H1 (cell line): ENCODE results near the gene PRDM1.

Experiments
- ASH2L ChIP-seq: fragments of 200-600, 300-600 bp; sonication (generic); IDR thresholded peaks from one replicate; pipeline ENCODE4 v1.7.1; 2017; ENCODE audit warnings: low read length
- CBX5 ChIP-seq: fragments of 300-800, 300-1000 bp; sonication (generic); IDR thresholded peaks from 2 replicates; pipeline ENCODE4 v1.7.1; 2016; ENCODE audit warnings: antibody characterized with exemption, low read length, low read depth
- CBX8 ChIP-seq: fragments of 300-800, 300-1000 bp; sonication (generic); IDR thresholded peaks from 2 replicates; pipeline ENCODE4 v1.7.1; 2016; ENCODE audit warnings: low read depth, low read length, borderline replicate concordance
- EP300 ChIP-seq, 2 experiments: IDR thresholded peaks; 1 replicate in 1 of 2; 2 replicates in 1 of 2; pipeline ENCODE4 v1.6.1; 2011 to 2012; ENCODE audit warnings: low read depth in 2 of 2, low read length in 2 of 2, mild to moderate bottlenecking in 2 of 2, borderline replicate concordance in 1 of 2, inconsistent platforms in 1 of 2, moderate library complexity in 1 of 2
- EZH2 ChIP-seq: fragments of 200-600 bp; sonication (generic); IDR thresholded peaks from 2 replicates; pipeline ENCODE4 v1.7.1; 2012; ENCODE audit warnings: low read depth, mild to moderate bottlenecking, moderate library complexity, low read length, inconsistent platforms; ENCODE audit not compliant: severe bottlenecking
- GABPA ChIP-seq: IDR thresholded peaks from 2 replicates; pipeline ENCODE4 v1.6.1; 2011; ENCODE audit warnings: mild to moderate bottlenecking, low read length, moderate library complexity, borderline replicate concordance; ENCODE audit not compliant: insufficient read depth
- POLR2A ChIP-seq, 2 experiments: IDR thresholded peaks; 1 replicate in 1 of 2; 2 replicates in 1 of 2; pipeline ENCODE4 v1.6.1; 2011; ENCODE audit warnings: low read depth in 2 of 2, low read length in 2 of 2, mild to moderate bottlenecking in 2 of 2; ENCODE audit errors: control extremely low read depth in 1 of 2
- RNF2 ChIP-seq: fragments of 200-900, 300-1000 bp; sonication (generic); IDR thresholded peaks from 2 replicates; pipeline ENCODE4 v1.7.1; 2016; ENCODE audit warnings: borderline replicate concordance, low read depth, mild to moderate bottlenecking, antibody characterized with exemption, low read length; ENCODE audit not compliant: poor library complexity, severe bottlenecking; ENCODE audit errors: missing control alignments
- SP1 ChIP-seq: IDR thresholded peaks from 2 replicates; pipeline ENCODE4 v1.6.1; 2011; ENCODE audit warnings: low read depth, low read length
- TAF1 ChIP-seq: IDR thresholded peaks from 2 replicates; pipeline ENCODE4 v1.6.1; 2011; ENCODE audit warnings: mild to moderate bottlenecking, low read depth, low read length
- TF ChIP-seq, protein P1 (sequence below), 3 experiments: IDR thresholded peaks; 1 replicate in 2 of 3; 2 replicates in 1 of 3; pipeline versions ENCODE4 v1.5.1 to v1.6.1; 2011; ENCODE audit warnings: low read length in 3 of 3, mild to moderate bottlenecking in 3 of 3, inconsistent platforms in 2 of 3, low read depth in 1 of 3, moderate library complexity in 1 of 3; ENCODE audit not compliant: insufficient read depth in 1 of 3; ENCODE audit errors: control extremely low read depth in 1 of 3
- TF ChIP-seq, protein P2 (sequence below): IDR thresholded peaks from 2 replicates; pipeline ENCODE4 v1.6.1; 2012; ENCODE audit warnings: inconsistent platforms

DNA sequence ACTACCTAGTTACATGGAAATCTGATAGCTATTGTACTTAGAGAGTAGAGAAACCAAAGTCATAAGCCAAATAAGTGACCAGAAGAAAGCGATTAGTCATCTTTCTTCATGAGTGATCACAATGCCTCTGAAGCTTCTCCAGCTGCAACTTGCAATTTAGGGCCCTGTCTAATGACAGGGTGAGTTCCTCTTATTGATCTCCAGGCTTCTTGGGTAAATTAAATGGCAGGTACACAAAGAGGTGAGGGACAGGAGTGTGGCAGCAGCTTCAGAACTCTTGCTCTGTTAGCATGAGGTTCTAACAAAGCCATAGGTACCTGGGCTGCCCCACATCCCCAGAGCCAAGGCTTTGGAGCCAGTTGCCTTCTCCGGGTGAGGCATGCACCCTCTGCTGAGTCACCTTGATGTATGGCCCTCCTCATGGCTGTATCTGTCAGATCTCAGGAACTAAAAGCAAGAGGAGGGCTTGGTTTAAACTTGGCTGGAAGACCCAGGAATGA lies 60.8 kb downstream of the PRDM1 start:
- TF ChIP-seq ASH2L (no peak), POLR2A (IDR thresholded peaks at IDR 0.05; ENCODE audit: control extremely low read depth in 1 of 2, low read depth in 2 of 2, low read length in 2 of 2) (no peak), EZH2 (no peak), TAF1 (no peak), CBX5 (no peak), SP1 (no peak), GABPA (no peak), RNF2 (no peak), CBX8 (no peak), EP300 (IDR thresholded peaks at IDR 0.05; ENCODE audit: borderline replicate concordance in 1 of 2, low read depth in 2 of 2, low read length in 2 of 2) (no peak)
- TF ChIP-seq, protein P1, sequence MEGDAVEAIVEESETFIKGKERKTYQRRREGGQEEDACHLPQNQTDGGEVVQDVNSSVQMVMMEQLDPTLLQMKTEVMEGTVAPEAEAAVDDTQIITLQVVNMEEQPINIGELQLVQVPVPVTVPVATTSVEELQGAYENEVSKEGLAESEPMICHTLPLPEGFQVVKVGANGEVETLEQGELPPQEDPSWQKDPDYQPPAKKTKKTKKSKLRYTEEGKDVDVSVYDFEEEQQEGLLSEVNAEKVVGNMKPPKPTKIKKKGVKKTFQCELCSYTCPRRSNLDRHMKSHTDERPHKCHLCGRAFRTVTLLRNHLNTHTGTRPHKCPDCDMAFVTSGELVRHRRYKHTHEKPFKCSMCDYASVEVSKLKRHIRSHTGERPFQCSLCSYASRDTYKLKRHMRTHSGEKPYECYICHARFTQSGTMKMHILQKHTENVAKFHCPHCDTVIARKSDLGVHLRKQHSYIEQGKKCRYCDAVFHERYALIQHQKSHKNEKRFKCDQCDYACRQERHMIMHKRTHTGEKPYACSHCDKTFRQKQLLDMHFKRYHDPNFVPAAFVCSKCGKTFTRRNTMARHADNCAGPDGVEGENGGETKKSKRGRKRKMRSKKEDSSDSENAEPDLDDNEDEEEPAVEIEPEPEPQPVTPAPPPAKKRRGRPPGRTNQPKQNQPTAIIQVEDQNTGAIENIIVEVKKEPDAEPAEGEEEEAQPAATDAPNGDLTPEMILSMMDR (IDR thresholded peaks at IDR 0.05; ENCODE audit: control extremely low read depth in 1 of 3, insufficient read depth in 1 of 3, low read depth in 1 of 3, low read length in 3 of 3): no peak
- TF ChIP-seq, protein P2, sequence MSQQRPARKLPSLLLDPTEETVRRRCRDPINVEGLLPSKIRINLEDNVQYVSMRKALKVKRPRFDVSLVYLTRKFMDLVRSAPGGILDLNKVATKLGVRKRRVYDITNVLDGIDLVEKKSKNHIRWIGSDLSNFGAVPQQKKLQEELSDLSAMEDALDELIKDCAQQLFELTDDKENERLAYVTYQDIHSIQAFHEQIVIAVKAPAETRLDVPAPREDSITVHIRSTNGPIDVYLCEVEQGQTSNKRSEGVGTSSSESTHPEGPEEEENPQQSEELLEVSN: no peak
